ENCODE measurements around the gene ATAD2B. TPM values are rescaled to one million over a fixed set of nuclear protein-coding genes. Genes with fewer than 3 reads are reported as not detected.

Gene ATAD2B
- total and polyA plus RNA-seq, 2 of the 8 experiments (the other 6 are each of a cell fraction or from before 2014, with no cell fraction given) = 3.4 to 16.1 TPM

GRCh38 chr2:23940718-23941620 lies 14.0 kb upstream of the ATAD2B start:
- Histone ChIP-seq H4K5ac (ENCODE audit: insufficient read length, low read depth, low read length) (peak overlapping the region; percentile 25), H3K79me1 (ENCODE audit: low read depth, low read length) (no peaks in the 10 kb centered on the region; the same call in 1 of the 2 replicates), H4K8ac (ENCODE audit: extremely low read depth, insufficient read depth, low read length) (peak overlapping the region; percentile 97; the same call in 1 of the 2 replicates), H3K23me2 (ENCODE audit: low read depth, low read length) (peaks cover 2% of the 10 kb centered on the region), H3K4me2 (ENCODE audit: insufficient read depth in 1 of 2, low read depth in 2 of 2, low read length in 2 of 2) (peak overlapping the region; percentile 91 to 92), H3K18ac (ENCODE audit: extremely low read depth, low read length) (peak overlapping the region; percentile 32), H4K20me1 (replicated peaks in 1 of 2; ENCODE audit: control insufficient read depth in 1 of 2, insufficient read depth in 2 of 2, low read length in 2 of 2) (peaks cover 0 to 3% of the 10 kb centered on the region in 2 experiments), H4K91ac (replicated peaks; ENCODE audit: insufficient read length, low read length) (peak overlapping the region; percentile 91), H3K4me1 (replicated peaks in 1 of 4; ENCODE audit: control insufficient read depth in 3 of 4, insufficient read depth in 4 of 4, low read length in 3 of 4) (peaks cover 2 to 6% (median 4%) of the 10 kb centered on the region in 4 experiments; a peak in 5 of 7 replicates), H2BK12ac (ENCODE audit: low read depth, low read length) (no peak overlapping the region), H2BK15ac (ENCODE audit: low read length) (no peak overlapping the region), H2BK20ac (ENCODE audit: low read length) (no peak overlapping the region), H2BK5ac (ENCODE audit: low read depth, low read length) (peak overlapping the region; percentile 66; the same call in 1 of the 2 replicates), H3K27ac (ENCODE audit: low read depth, low read length) (peak overlapping the region; percentile 83; the same call in 1 of the 2 replicates), H2AFZ (ENCODE audit: low read length) (peak overlapping the region; percentile 68; the same call in 1 of the 2 replicates), H3K56ac (replicated peaks; ENCODE audit: insufficient read length, low read depth, low read length) (no peak overlapping the region), H2BK120ac (replicated peaks; ENCODE audit: low read depth, low read length) (no peak overlapping the region), H3K9ac (replicated peaks in 1 of 4; ENCODE audit: extremely low read depth in 1 of 4, low read depth in 3 of 4, low read length in 3 of 4) (peak overlapping the region; percentile 85 to 98 (median 87)), H3K14ac (ENCODE audit: insufficient read length) (no peak overlapping the region), H3K9me3 (ENCODE audit: insufficient read depth in 2 of 2, low read depth in 1 of 2, low read length in 1 of 2) (no peaks in the 10 kb centered on the region), H3K4me3 (ENCODE audit: extremely low read depth in 1 of 4, insufficient read depth in 2 of 4, low read depth in 3 of 4, low read length in 4 of 4) (peak overlapping the region; percentile 57 to 83 (median 81)), H3K36me3 (ENCODE audit: control insufficient read depth in 2 of 4, insufficient read depth in 4 of 4, low read length in 3 of 4) (no peaks in the 10 kb centered on the region), H3K79me2 (ENCODE audit: control insufficient read depth in 1 of 2, insufficient read depth in 2 of 2, low read length in 2 of 2) (peaks cover 0 to 50% of the 10 kb centered on the region in 2 experiments; a peak in 2 of 4 replicates), H3K27me3 (replicated peaks in 1 of 4; ENCODE audit: control insufficient read depth in 3 of 4, extremely low read depth in 1 of 4, insufficient read depth in 3 of 4, low read length in 3 of 4) (no peaks in the 10 kb centered on the region), H3K4ac (replicated peaks; ENCODE audit: insufficient read length, low read depth, low read length) (peak overlapping the region; percentile 57), H3K23ac (ENCODE audit: insufficient read length) (no peak overlapping the region), H2AK5ac (ENCODE audit: low read depth, low read length) (no peak overlapping the region)
- peak; percentile 48 for TF ChIP-seq MAX (IDR thresholded peaks at IDR 0.05)
- peak; percentile 20; the same call in 1 of the 2 replicates for TF ChIP-seq RBBP5 (IDR thresholded peaks at IDR 0.05; ENCODE audit: borderline replicate concordance, low read depth, low read length)
- no peak for TF ChIP-seq SP1 (IDR thresholded peaks at IDR 0.05; ENCODE audit: low read depth, low read length)
- TF ChIP-seq SIN3A (conservative IDR thresholded peaks at IDR 0.05 in 1 of 2, IDR thresholded peaks at IDR 0.05 in 1 of 2; ENCODE audit: low read depth in 1 of 2, low read length in 2 of 2) = peak in 1 of 2 experiments; percentile 8; a peak in 1 of 4 replicates
- peak; percentile 20 for TF ChIP-seq KDM4A (IDR thresholded peaks at IDR 0.05; ENCODE audit: low read depth, low read length, severe bottlenecking)
- ChIA-PET POLR2A (ENCODE audit: partially characterized antibody) (interaction anchor here (0.8 to 12.6 kb wide), 8 partner anchors 8 to 143 kb away, joined by 3 to 130 read pairs (median 6); partner anchors contain the start of genes ATAD2B, MFSD2B and TP53I3), CTCF (ENCODE audit: partially characterized antibody) (interaction anchor here (0.5 to 7.5 kb wide), 5 partner anchors 11 to 115 kb away, joined by 3 to 58 read pairs (median 3); partner anchors contain the start of gene ATAD2B)
- FAIRE-seq = no peak
- no peak for DNase-seq (ENCODE audit: low read depth in 1 of 2, low spot score in 2 of 2)
- 6% methylated on average over 25 of the region's 46 CpGs; no CpG with 5 or more reads in 1 of the 2 experiments for WGBS, 2 experiments (ENCODE audit: extremely low coverage in 1 of 2, insufficient coverage in 1 of 2, insufficient read length in 1 of 2, insufficient replicate concordance in 2 of 2, low coverage in 1 of 2, low lambda C conversion rate in 2 of 2, missing lambda C conversion rate in 1 of 2)

Data from H1 (cell line).